ENCODE data around the gene MAGI2.

DNA sequence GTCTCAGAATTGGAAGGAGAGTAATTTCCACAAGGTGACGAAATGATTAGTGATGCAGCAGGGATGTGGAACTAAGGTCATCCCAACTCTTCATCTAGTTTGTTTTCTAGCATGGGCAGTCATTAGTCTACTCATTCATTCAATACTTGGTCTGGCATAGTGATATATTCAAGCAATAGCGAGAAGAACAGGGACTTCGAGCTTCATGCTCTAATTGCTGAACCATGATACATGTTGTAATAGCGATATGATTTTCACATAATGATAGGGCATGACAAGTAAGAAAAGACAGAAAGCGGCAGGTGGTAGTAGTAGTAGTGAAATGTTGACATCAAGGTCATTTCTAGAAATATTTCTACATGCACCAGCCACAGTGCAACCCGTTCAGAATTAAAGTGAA, 1002.8 kb downstream of the MAGI2 start:
- TF ChIP-seq, protein P1, sequence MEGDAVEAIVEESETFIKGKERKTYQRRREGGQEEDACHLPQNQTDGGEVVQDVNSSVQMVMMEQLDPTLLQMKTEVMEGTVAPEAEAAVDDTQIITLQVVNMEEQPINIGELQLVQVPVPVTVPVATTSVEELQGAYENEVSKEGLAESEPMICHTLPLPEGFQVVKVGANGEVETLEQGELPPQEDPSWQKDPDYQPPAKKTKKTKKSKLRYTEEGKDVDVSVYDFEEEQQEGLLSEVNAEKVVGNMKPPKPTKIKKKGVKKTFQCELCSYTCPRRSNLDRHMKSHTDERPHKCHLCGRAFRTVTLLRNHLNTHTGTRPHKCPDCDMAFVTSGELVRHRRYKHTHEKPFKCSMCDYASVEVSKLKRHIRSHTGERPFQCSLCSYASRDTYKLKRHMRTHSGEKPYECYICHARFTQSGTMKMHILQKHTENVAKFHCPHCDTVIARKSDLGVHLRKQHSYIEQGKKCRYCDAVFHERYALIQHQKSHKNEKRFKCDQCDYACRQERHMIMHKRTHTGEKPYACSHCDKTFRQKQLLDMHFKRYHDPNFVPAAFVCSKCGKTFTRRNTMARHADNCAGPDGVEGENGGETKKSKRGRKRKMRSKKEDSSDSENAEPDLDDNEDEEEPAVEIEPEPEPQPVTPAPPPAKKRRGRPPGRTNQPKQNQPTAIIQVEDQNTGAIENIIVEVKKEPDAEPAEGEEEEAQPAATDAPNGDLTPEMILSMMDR (conservative IDR thresholded peaks at IDR 0.05; ENCODE audit: low read length) = no peak
- TF ChIP-seq EZH2phosphoT487 (IDR thresholded peaks at IDR 0.05; ENCODE audit: borderline replicate concordance) = no peak

Measured in Loucy (cell line).